Loucy (cell line): ENCODE results near the gene SLC6A2.

Experiments used
- H2AFZ ChIP-seq: fragments of 200-600 bp; sonication (generic); 2 replicates; pipeline ENCODE4 v1.6.0; 2016; ENCODE audit warnings: antibody characterized with exemption, mild to moderate bottlenecking, low read length, moderate library complexity
- H3F3A ChIP-seq: fragments of 200-600 bp; 2 replicates; pipeline ENCODE4 v1.6.0; 2016; ENCODE audit warnings: antibody characterized with exemption, low read depth, mild to moderate bottlenecking
- H3K27me3 ChIP-seq: fragments of 200-600 bp; sonication (generic); 2 replicates; pipeline ENCODE4 v1.6.1; 2014; ENCODE audit warnings: low read length, mild to moderate bottlenecking; ENCODE audit not compliant: insufficient read depth, poor library complexity, severe bottlenecking
- H3K36me3 ChIP-seq: fragments of 200-600 bp; sonication (generic); 2 replicates; pipeline ENCODE4 v1.6.1; 2016; ENCODE audit warnings: low read length; ENCODE audit not compliant: insufficient read depth
- H3K4me1 ChIP-seq: fragments of 200-600 bp; sonication (generic); 2 replicates; pipeline ENCODE4 v1.5.1; 2014; ENCODE audit warnings: low read length, mild to moderate bottlenecking; ENCODE audit not compliant: insufficient read depth, poor library complexity, severe bottlenecking
- H3K4me2 ChIP-seq: fragments of 200-600 bp; sonication (generic); 2 replicates; pipeline ENCODE4 v1.6.0; 2014; ENCODE audit warnings: antibody characterized with exemption, low read length, low read depth, mild to moderate bottlenecking; ENCODE audit not compliant: poor library complexity, severe bottlenecking
- H3K4me3 ChIP-seq: fragments of 200-600 bp; sonication (generic); 2 replicates; pipeline ENCODE4 v1.5.1; 2014; ENCODE audit warnings: low read length, mild to moderate bottlenecking, mixed read lengths; ENCODE audit not compliant: poor library complexity, severe bottlenecking
- H3K79me2 ChIP-seq: fragments of 200-600 bp; sonication (generic); 2 replicates; pipeline ENCODE4 v1.6.1; 2014; ENCODE audit warnings: low read length; ENCODE audit not compliant: insufficient read depth
- H3K9ac ChIP-seq: fragments of 200-600 bp; sonication (generic); 2 replicates; pipeline ENCODE4 v1.6.0; 2014; ENCODE audit warnings: mild to moderate bottlenecking, low read depth, low read length, moderate library complexity; ENCODE audit not compliant: poor library complexity, severe bottlenecking
- H3K9me2 ChIP-seq: fragments of 200-600 bp; sonication (generic); replicated peaks from 2 replicates; pipeline ENCODE4 v1.6.1; 2016; ENCODE audit warnings: low read depth, low read length, mixed read lengths
- H3K9me3 ChIP-seq: fragments of 200-600 bp; sonication (generic); 2 replicates; pipeline ENCODE4 v1.6.1; 2014; ENCODE audit warnings: mild to moderate bottlenecking, antibody characterized with exemption, low read length, low read depth; ENCODE audit not compliant: insufficient read depth
- H4K20me1 ChIP-seq: fragments of 200-600 bp; sonication (generic); 2 replicates; pipeline ENCODE4 v1.6.0; 2014; ENCODE audit warnings: antibody characterized with exemption, low read length, mild to moderate bottlenecking; ENCODE audit not compliant: insufficient read depth, poor library complexity, severe bottlenecking
- EZH2phosphoT487 ChIP-seq: fragments of 200-600 bp; IDR thresholded peaks from 2 replicates; pipeline ENCODE4 v1.6.1; 2018; ENCODE audit warnings: antibody characterized with exemption, mild to moderate bottlenecking, moderate library complexity, borderline replicate concordance
- TF ChIP-seq, protein P1 (sequence below): fragments of 200-600 bp; sonication (generic); conservative IDR thresholded peaks from 2 replicates; pipeline ENCODE4 v1.5.1; 2014; ENCODE audit warnings: mild to moderate bottlenecking, antibody characterized with exemption, low read length

Gene SLC6A2

GRCh38 chr16:55628306-55628968, 27.4 kb upstream of the SLC6A2 start:
- H3K9me2 ChIP-seq = no peaks in the 10 kb centered on the region
- no peak overlapping the region for H2AFZ ChIP-seq
- H3K4me3 ChIP-seq = no peak overlapping the region
- no peaks in the 10 kb centered on the region for H3K36me3 ChIP-seq
- no peaks in the 10 kb centered on the region for H3K9me3 ChIP-seq
- no peaks in the 10 kb centered on the region for H3K79me2 ChIP-seq
- no peak for TF ChIP-seq EZH2phosphoT487
- TF ChIP-seq, protein P1, sequence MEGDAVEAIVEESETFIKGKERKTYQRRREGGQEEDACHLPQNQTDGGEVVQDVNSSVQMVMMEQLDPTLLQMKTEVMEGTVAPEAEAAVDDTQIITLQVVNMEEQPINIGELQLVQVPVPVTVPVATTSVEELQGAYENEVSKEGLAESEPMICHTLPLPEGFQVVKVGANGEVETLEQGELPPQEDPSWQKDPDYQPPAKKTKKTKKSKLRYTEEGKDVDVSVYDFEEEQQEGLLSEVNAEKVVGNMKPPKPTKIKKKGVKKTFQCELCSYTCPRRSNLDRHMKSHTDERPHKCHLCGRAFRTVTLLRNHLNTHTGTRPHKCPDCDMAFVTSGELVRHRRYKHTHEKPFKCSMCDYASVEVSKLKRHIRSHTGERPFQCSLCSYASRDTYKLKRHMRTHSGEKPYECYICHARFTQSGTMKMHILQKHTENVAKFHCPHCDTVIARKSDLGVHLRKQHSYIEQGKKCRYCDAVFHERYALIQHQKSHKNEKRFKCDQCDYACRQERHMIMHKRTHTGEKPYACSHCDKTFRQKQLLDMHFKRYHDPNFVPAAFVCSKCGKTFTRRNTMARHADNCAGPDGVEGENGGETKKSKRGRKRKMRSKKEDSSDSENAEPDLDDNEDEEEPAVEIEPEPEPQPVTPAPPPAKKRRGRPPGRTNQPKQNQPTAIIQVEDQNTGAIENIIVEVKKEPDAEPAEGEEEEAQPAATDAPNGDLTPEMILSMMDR = no peak
- no peak overlapping the region for H3K9ac ChIP-seq
- peaks cover 2% of the 10 kb centered on the region for H3K4me1 ChIP-seq
- no peaks in the 10 kb centered on the region for H4K20me1 ChIP-seq
- H3K27me3 ChIP-seq = no peaks in the 10 kb centered on the region
- no peaks in the 10 kb centered on the region for H3F3A ChIP-seq
- H3K4me2 ChIP-seq = no peak overlapping the region

DNA sequence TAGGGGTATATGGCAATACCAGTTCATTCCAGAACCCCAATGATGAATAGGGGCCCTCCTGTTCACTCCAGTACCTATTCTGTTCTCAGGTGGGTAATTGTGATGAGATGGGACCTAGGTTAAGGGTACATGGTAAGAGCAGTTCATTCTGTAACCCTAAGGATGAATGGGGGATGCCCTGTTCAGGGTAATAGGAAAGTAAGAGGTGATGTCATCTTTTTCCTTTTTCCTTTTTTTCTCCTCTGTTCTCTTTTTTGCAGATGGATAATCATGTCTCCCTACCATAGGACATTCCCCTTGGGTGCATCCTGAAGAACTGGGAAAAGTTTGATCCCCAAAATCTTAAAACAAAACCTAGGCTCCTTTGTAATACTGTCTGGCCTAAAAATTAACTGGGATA, 25.0 kb upstream of the SLC6A2 start:
- H3K9me2 ChIP-seq = no peaks in the 10 kb centered on the region
- no peaks in the 10 kb centered on the region for H3K36me3 ChIP-seq
- no peaks in the 10 kb centered on the region for H3K4me1 ChIP-seq
- H3K4me2 ChIP-seq = no peak overlapping the region
- no peaks in the 10 kb centered on the region for H3K9me3 ChIP-seq
- H3F3A ChIP-seq = no peaks in the 10 kb centered on the region
- TF ChIP-seq, protein P1 = no peak
- TF ChIP-seq EZH2phosphoT487 = no peak
- H4K20me1 ChIP-seq = no peaks in the 10 kb centered on the region
- no peak overlapping the region for H3K9ac ChIP-seq
- H3K79me2 ChIP-seq = no peaks in the 10 kb centered on the region
- no peak overlapping the region for H2AFZ ChIP-seq
- no peaks in the 10 kb centered on the region for H3K27me3 ChIP-seq
- no peak overlapping the region for H3K4me3 ChIP-seq

- Histone ChIP-seq H3K79me2 (no peaks in the 10 kb centered on the region), H3K4me2 (no peak overlapping the region), H3K4me3 (no peak overlapping the region), H2AFZ (no peak overlapping the region), H3K9ac (no peak overlapping the region), H3K36me3 (no peaks in the 10 kb centered on the region), H3F3A (no peaks in the 10 kb centered on the region), H3K27me3 (no peaks in the 10 kb centered on the region), H3K9me2 (no peaks in the 10 kb centered on the region), H3K4me1 (no peaks in the 10 kb centered on the region), H4K20me1 (no peaks in the 10 kb centered on the region), H3K9me3 (no peaks in the 10 kb centered on the region)
- no peak for TF ChIP-seq EZH2phosphoT487
- TF ChIP-seq, protein P1 = no peak
Observed at GRCh38 chr16:55632259-55632658, 23.5 kb upstream of the SLC6A2 start.
